ENCODE data around the gene SYT7. TPM values are rescaled to one million over a fixed set of nuclear protein-coding genes. Genes with fewer than 3 reads are reported as not detected.

The SYT7 gene
- total RNA-seq, 2 experiments from 2014 or later, result 0.15 TPM; not detected in 1

DNA sequence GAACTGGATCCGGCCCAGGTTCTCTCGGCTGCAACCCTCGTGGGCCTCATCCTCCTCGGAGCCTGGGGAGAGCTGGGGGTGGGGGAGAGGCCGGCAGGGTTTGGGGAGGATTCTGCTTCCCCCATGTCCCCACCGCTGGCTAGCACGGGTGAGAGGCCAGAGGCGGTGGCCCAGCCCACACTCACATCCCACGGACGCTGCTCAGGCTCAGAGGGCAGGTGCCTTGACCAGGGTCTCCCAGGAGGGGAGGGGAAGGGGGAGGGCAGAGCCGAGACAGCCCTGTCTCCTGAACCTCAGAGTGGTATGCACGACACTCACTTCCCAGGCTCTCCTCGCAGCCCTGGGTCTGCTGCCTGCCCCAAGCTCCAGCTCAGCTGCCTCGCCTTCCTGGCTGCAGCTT is 52.8 kb downstream of the SYT7 start:
- POLR2A ChIA-PET, result no interaction called here

DNA sequence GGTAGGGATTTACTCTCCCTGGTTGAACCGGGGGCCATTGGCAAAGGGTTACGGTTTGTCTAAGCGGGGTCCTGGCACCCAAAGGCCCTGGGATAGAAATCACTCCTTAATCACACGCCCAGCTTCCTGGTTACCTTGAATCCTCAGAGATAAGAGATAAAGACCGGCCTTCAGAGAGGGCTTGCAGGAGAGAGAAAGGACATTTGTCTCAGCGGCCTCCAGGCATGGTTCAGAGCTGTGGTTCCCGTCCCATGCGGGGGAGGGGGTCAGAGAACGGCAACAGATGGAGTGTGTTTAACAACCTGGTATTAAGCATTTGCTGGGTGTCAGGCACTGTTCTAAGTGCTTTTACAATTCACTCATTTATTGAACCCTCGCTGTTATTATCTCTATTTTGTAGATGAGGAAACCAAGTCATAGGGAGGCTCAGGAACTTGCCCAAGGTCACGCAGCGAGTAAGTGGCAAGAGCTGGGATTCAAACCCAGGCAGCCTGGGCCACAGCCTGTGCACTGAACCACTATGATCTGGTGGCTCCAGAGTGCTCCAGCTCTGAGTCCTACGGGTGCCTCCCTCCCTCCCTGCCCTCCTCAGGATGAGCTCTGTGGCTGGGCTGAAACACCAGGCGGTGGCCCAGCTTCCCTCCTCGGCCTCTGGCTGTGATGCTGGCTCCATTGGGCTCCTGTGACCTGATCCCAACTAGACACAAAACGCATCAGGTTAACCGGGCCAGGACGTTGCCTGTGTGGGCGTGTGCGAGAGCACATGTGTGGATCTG is 53.7 kb downstream of the SYT7 start:
- POLR2A ChIA-PET, result no interaction called here
- CTCF ChIA-PET, result interaction anchor here (3.1 kb wide), 1 partner anchor 10 kb away, joined by 15 read pairs; no protein-coding TSS in a partner anchor

More for the DNA sequence above, 52.8 kb downstream of the SYT7 start:
- CTCF ChIA-PET, result interaction anchor here (3.1 kb wide), 1 partner anchor 11 kb away, joined by 15 read pairs; no protein-coding TSS in a partner anchor

DNA sequence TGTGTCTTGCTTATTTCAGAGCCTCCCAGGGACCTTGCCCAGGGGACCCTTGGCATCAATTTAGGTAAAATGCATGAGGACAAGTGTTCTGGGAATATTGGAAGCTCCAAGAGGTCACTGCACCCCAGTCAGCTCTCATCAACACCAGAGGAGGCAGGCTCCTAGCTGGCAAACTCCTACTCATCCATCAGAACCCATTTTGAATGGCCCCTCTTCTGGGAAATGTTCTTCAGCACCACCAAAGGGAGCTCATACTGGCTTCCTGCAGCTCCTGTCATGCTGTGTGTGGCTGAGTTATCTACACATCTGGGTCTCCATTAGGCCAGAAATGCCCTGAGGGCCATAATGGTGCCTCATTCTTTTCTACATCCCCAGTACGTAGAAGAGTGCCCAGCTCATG is 54.6 kb downstream of the SYT7 start:
- ChIA-PET CTCF (interaction anchor here (0.7 to 3.1 kb wide), 2 partner anchors 10 to 49 kb away, joined by 3 to 15 read pairs; no protein-coding TSS in a partner anchor), POLR2A (no interaction called here)

DNA sequence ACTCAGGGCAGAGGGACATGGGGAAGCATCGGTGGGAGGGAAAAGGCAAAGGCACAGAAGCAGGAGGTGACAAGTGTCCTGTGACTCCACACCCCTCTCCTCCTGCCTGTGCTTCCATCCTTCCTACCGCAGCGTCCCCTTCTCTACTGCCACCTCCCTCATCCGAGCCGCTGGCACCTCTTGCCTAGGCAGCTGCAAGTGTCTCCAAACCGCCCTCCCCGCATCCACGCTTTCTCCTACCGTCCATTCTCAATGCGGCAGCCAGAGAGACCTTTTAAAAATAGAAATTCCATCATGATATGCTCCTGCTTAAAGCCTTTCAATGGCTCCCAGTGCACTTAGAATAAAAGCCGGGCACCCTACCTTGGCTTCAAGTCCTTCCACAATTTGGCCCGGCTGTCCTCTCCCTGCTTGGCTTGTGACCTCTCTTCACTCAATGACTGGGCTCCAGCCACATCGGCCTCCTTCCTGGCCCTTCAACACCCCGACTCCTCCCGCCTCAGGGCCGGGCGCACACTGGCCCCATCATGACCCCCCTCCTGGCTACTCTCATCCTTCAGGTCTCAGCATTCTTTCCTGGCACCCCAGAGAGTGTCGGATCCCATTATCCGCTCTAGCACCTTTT is 55.8 kb downstream of the SYT7 start:
- ChIA-PET POLR2A (no interaction called here), CTCF (interaction anchor here (3.1 kb wide), 1 partner anchor 8 kb away, joined by 15 read pairs; no protein-coding TSS in a partner anchor)

DNA sequence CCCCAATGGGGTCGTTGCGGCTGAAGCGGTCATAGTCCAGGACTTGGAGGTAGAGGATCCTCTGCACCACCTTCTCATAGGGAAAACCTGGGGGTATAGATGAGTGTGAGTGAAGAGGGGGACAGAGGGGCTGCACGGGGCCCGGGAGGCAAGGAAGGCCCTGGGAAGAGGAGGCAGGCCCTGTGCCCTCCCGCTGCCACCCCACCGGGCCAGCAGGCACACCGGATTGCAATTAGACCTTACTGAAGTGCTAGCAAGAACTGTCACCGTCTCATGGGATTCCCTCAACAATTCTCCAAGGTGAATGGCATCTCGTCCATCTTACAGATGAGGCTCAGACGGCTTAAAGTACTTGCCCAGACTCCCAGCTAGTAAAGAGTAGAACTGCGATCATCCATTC is 56.4 kb downstream of the SYT7 start:
- CTCF ChIA-PET, result no interaction called here
- POLR2A ChIA-PET, result no interaction called here

DNA sequence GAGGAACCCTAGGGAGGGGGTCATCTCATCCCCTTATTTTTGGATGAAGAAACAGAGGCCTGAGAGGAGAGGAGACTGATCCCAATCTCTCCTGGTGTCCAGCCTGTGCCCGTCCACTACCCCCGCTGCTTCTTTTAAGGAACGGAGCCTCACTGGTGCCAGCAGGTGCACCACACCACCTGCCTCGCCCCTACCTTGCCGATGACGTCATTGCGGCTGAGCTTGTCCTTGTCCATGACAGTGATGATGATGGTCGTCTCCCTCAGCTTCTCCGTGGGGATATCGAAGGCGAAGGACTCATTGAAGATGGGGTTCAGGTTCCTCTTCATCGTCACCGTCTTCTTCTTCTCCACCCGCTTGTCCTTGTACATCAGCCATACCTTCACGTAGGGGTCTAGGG is 58.0 kb downstream of the SYT7 start:
- POLR2A ChIA-PET, result no interaction called here
- CTCF ChIA-PET, result interaction anchor here (1.5 kb wide), 1 partner anchor 116 kb away, joined by 3 read pairs; no protein-coding TSS in a partner anchor

DNA sequence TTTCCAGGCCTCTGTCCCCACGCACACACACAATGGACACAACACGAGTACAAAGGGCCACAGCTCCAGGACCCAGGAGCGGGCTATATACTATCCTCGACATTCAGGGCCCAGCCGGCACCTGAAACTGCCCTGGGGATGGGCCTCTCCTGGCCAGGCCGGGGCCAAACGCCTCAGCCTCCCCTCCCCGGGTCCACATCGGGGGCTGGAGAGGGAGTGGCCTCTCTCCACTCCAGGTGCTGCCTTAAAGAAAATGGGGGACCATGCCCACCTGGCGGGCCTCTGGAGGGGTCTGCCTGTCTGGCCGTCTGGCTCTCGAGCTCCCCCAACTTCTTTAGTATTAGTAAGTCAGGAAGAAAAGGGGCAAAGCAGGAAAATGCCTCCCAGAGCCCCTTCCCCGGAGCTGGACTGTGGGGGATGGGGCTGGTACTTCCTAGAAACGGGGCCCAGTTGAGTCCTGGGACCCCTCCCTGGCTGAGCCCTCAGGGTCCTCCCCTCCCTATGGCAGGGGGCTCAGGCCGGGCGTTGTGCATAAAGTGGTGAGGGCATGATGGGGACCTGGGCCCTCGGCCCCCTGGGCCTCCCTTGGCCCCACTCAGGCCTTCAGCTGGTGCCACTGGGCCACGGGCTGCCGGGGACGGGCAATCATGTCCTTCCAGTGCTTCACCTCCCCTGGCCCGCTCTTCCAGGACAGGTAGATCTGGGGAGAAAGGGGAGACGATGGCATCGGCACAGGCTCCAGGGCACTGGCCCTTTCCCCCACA is 62.7 kb downstream of the SYT7 start:
- POLR2A ChIA-PET, result no interaction called here
- CTCF ChIA-PET, result interaction anchor here (1.3 to 4.3 kb wide), 7 partner anchors 9 to 83 kb away, joined by 3 to 72 read pairs (median 8); partner anchors contain the start of gene LRRC10B

DNA sequence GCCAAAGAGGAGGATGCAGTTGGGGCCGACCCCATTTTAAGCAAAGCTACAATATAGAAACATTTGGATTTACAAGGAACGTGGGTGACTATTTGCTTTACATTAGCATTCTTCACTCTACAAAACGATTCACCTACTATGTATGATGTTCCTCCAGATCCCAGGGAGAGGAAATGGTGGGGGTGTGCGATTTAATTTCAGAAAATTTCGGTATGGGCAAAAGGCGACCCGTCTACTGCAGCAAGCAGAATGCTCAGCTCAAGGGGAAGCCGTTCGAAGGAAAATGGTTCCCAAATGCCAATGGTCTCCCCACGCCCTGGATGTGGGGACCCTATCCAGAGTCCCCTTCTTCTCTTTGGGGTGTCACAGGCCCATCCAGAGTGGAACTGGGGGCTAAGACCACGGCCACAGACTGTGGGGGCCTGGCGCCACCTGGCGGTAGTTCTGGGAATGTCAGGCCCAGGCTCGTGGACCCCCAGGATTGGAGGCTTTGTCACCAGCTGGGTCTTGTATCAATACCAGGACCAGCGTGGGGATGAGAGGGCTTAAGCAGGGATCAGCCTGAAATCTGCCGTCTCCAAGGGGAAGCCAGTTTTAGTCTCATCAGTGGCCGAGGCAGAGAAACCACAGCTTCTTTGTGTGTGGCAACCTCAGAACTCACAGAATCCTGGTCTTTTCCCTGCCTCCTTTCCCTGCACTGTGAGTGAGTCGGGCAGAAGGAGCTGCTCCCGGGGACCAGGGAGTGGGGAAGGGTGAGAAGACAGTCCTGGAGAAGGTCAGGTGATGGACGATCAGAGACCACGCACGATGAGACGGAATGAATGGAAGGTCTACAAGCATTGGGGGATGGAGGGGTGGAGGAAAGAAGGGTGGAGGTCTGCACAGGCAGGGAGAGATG is 64.0 kb downstream of the SYT7 start:
- POLR2A ChIA-PET, result interaction anchor here (0.7 kb wide), 1 partner anchor 67 kb away, joined by 9 read pairs; no protein-coding TSS in a partner anchor
- CTCF ChIA-PET, result interaction anchor here (0.6 to 4.3 kb wide), 24 partner anchors 8 to 1324 kb away, joined by 3 to 72 read pairs (median 5); partner anchors contain the start of gene LRRC10B

DNA sequence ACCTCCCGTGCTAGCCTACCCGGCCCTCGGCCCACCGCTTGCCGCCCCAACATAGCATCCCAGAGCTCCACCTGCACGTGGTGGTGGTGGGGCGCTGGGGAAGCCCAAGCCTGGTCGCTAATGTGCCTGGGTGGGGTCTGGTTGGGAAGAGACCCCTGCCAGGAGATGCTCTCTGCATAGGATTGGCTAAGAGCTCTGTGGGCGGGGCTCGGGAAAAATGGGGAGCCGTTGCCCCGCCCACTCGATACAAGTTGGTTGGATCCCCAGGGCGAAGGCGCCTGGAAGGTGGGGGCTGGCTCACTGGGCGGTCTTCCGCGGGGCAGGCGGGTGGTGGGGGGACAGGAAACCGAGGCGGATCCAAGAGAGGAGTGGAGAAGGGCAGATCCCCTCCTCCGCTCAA is 64.7 kb downstream of the SYT7 start:
- ChIA-PET CTCF (interaction anchor here (0.6 to 4.3 kb wide), 20 partner anchors 9 to 1323 kb away, joined by 3 to 72 read pairs (median 6); a partner anchor contains a TSS), POLR2A (interaction anchor here (0.7 kb wide), 1 partner anchor 66 kb away, joined by 9 read pairs; no protein-coding TSS in a partner anchor)

DNA sequence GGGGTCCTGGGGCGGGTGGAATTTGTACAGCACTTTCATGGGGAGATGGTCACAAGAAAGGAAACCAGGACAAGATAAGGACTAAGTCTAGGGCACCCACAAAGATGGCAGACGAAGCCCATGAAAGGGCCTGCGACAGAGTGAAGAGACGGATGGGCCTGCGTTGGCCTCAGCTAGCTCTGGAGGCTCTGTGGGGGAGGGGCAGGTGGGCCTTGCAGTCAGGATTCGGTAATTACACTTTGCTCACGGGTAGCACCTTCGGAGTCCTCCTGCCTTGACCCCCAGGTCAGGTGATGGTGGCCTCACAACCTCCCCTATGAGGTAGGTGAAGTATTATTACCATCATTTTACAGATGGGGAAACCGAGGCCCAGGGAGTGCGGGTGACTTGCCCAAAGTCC is 65.2 kb downstream of the SYT7 start:
- ChIA-PET POLR2A (no interaction called here), CTCF (interaction anchor here (0.6 to 4.3 kb wide), 5 partner anchors 11 to 685 kb away, joined by 3 to 72 read pairs (median 8); a partner anchor contains a TSS)

DNA sequence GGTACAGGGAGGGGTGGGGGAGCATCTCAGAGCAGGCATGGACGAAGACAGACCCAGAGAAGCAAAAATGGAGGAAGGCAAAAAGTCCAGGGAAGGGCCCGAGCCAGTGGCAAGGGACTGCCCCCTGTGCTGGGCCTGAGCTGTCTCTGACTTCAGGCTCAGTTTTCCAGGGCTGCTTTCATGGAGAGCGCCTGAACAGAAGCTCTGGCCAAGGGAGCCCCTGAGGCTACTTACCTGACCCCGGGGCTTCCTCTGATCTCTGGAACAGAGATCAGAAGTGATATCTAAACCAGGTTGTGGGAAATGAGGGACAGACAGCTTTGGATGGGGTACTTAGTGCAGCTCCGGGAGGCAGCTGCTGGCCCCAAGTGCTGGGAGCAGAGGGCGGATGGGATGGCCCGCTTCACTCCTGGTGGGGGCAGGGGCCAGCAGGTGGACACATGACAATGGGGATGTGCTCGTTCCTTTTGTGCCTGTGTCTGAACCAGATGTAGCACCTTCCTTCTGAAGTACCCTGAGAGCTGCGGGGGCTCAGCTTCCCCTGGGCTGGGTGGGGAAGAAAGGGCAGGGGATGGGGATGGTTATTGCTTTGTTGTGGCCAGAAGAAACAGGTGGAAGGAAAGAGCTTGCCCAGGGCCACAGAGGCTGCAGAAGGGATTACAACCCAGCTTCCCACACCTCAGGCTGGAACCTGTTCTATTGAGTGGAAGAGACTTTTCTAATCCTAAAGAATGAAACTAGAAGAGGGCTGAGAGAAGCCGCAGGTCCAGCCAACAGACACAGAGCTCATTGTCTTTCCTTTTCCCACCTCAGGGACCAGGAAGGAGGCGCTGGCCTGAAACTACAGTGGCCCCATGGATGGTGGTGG is 66.6 kb downstream of the SYT7 start:
- POLR2A ChIA-PET, result no interaction called here
- CTCF ChIA-PET, result interaction anchor here (1.2 to 3.1 kb wide), 5 partner anchors 37 to 85 kb away, joined by 3 to 15 read pairs (median 5); partner anchors contain the start of genes CPSF7, SDHAF2 and SYT7

DNA sequence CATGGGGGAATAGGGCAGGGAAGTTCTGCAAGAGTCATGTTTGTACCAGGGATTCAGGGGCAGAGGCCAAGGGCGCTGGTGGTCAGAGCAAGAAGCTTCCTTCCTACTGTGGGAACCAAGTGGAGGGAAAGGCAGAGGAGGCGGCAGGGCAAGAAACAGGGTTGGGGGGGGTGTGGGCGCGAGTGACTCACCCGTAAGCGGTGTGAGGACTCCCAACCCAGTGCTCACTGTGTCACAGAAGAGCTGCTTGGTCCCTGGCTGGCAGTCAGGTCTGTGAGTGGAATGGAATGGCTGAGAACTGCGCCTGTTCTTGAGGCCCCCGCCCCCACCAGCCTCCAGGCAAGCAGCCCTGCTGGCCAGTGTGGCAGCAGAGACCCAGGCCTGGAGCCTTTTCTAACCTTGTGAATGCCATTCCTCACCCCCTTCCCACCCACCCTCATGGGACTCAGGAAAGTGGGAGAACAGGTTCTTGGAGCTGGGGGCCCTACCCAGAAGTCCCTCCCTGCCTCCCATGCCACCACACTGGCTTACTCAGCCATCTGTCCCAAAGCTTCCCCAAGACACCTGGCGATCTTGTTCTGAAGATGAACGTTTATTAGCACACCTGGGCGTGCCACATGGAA is 67.6 kb downstream of the SYT7 start:
- POLR2A ChIA-PET, result interaction anchor here (0.6 kb wide), 1 partner anchor 11 kb away, joined by 3 read pairs; no protein-coding TSS in a partner anchor
- CTCF ChIA-PET, result interaction anchor here (1.4 to 3.1 kb wide), 5 partner anchors 8 to 84 kb away, joined by 3 to 15 read pairs (median 5); partner anchors contain the start of genes CPSF7 and SDHAF2

DNA sequence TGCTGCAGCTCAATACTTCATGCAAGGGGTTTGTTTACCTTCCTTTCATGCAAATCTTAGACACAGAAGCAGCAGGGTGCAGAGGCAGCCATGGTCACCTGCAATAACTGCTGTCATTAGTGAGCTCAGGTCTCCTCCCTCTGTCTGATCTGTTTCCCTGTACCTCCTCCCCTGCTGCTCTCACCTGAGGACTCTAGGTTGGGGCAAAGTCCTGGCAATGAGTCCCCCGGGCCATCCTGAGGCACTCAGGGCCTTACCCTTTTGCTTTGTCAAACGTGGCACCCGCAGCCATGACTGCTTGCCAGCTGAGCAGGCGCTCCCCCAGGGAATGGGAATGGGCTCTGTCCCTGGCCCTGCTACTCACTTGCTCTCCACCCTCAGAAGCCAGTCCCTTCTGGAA is 68.4 kb downstream of the SYT7 start:
- ChIA-PET POLR2A (interaction anchor here (0.6 kb wide), 1 partner anchor 10 kb away, joined by 3 read pairs; no protein-coding TSS in a partner anchor), CTCF (interaction anchor here (0.8 to 3.1 kb wide), 3 partner anchors 9 to 35 kb away, joined by 3 to 15 read pairs (median 4); no protein-coding TSS in a partner anchor)

DNA sequence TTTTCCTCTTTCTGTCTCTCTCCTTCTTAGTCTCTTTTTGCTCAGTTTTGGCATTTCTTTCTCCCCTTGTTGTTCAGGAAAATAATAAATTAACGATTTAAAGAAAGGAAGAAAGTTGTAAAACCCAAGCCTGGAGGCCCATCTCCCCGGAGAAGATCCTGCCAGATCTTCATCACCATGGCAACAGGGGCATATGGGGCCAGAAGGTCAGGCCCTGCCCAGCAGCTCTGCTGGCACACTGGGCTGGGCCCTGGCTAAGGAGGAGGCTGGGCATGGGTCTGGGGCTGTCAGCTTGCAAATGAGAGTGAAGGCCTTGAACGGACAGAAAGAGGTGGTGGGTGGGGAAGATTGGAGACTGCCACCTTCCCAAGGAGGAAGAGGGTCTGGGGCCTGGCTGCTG is 69.5 kb downstream of the SYT7 start:
- ChIA-PET POLR2A (no interaction called here), CTCF (no interaction called here)

DNA sequence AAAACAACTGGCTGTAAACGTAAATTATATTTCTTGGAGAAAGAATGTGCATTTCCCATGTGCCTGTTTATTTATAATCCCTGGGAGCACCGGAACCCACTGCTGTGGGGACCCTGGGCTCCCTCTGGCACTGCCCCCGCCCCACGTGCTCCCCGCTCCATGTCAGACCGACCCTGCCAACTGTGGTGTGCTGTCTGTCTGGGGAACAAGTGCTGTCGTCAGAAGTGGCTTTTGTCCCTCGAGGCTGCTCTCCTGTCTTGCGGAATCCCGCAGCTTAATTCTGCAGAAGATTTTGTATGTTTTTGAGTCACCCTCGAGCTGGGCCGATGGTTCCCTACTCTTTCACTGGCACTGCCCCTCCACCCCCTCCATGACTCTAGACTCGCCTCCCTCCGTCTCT is 69.9 kb downstream of the SYT7 start:
- POLR2A ChIA-PET, result no interaction called here

DNA sequence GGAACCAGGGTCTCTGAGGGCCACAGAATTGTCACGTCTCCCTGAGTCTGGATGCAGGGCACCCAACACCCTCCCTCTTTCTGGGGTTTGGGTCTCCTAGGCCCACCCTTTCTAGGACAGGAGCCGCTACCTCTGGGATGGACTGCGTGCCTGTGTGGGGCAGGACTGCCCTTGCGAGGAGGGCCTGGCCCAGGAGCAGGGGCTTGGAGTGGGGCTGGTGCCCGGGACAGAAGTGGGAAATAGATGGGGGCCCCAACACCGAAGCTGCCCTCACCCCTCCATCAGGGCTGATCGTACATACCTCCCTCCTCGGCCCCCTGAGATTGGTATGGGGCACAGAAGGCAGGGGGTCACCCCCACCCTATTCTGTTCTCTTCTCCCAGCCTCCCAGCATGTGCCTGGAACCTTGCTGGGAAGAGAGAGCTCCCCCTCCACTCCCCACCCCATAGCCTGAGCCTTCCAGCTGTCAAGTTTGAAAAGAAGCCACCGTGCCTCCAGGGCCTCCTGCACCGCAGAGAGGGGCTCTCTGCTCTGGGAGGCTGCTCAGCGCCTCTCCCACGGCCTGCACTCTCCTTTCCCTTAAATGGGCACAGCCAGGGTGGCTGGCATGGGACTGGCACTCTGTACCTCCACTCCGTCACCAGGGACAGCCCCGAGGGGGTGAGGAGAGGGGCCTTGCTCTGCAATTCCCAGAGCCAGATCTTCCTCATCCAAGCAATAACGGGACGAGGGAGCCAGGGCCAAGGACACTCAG is 70.5 kb downstream of the SYT7 start:
- ChIA-PET POLR2A (no interaction called here), CTCF (interaction anchor here (1.1 to 2.5 kb wide), 3 partner anchors 64 to 128 kb away, joined by 5 to 8 read pairs (median 5); no protein-coding TSS in a partner anchor)

More for the DNA sequence above, 69.9 kb downstream of the SYT7 start:
- CTCF ChIA-PET, result interaction anchor here (2.2 kb wide), 1 partner anchor 76 kb away, joined by 5 read pairs; no protein-coding TSS in a partner anchor

All from activated CD8-positive, alpha-beta memory T cell treated with anti-CD3 and anti-CD28 coated beads for 36 hours (primary cell).